Cardiac muscle cell (in vitro differentiated cells and primary cell): ENCODE results near the gene SV2B. TPM values are rescaled to one million over a fixed set of nuclear protein-coding genes. Genes with fewer than 3 reads are reported as not detected.

Experiments
- DNase-seq, 2 donors: peaks; one replicate each; pipeline versions ENCODE4 v3.0.0 to v3.0.0-alpha.2; 2010 to 2017; ENCODE audit warnings: low read depth in 1 of 2, low spot score in 1 of 2
- H3K27ac ChIP-seq: fragments of 200-600 bp; sonication (generic); 2 replicates; pipeline ENCODE4 v1.5.1; 2016
- H3K27me3 ChIP-seq: fragments of 200-600 bp; sonication (generic); 2 replicates; pipeline ENCODE4 v1.6.0; 2016; ENCODE audit warnings: control low read depth
- H3K36me3 ChIP-seq: fragments of 200-600 bp; sonication (generic); 2 replicates; pipeline ENCODE4 v1.5.1; 2016; ENCODE audit warnings: control low read depth
- H3K4me1 ChIP-seq: fragments of 200-600 bp; sonication (generic); 2 replicates; pipeline ENCODE4 v1.8.1; 2017; ENCODE audit warnings: low read depth, mild to moderate bottlenecking, mixed run types
- H3K4me3 ChIP-seq: fragments of 200-600 bp; sonication (generic); 2 replicates; pipeline ENCODE4 v1.5.1; 2016; ENCODE audit warnings: mild to moderate bottlenecking
- H3K9me3 ChIP-seq: fragments of 200-600 bp; sonication (generic); 2 replicates; pipeline ENCODE4 v1.5.1; 2017; ENCODE audit warnings: low read depth, mild to moderate bottlenecking, control low read depth
- CTCF ChIP-seq: IDR thresholded peaks from 2 replicates; pipeline ENCODE4 v1.5.1; 2012; ENCODE audit warnings: low read depth, mild to moderate bottlenecking, low read length
- polyA plus RNA-seq: library from polyadenylated mRNA; unstranded; fragments of >200 nt; fragmentation: Nextera tagmentation; extraction: Ambion mirVana; gene quantifications from 2 replicates; pipeline ENCODE4 v1.2.1, GENCODE V29; 2016
- total RNA-seq: library from RNA; depleted of rRNA; stranded (reverse); fragments of >200 nt; gene quantifications from 2 replicates; pipeline ENCODE4 v1.2.3, GENCODE V29; 2016

The SV2B gene
- total and polyA plus RNA-seq, 2 experiments from 2014 or later: 0.03 to 0.32 TPM

GRCh38 chr15:91125162-91125561 lies 25.1 kb downstream of the SV2B start:
- Histone ChIP-seq H3K4me1 (no peaks in the 10 kb centered on the region), H3K9me3 (no peaks in the 10 kb centered on the region), H3K27me3 (no peaks in the 10 kb centered on the region), H3K27ac (no peak overlapping the region), H3K36me3 (no peaks in the 10 kb centered on the region), H3K4me3 (no peak overlapping the region)
- no peak for DNase-seq
- no peak for TF ChIP-seq CTCF

- no peak overlapping the region for H3K27ac ChIP-seq
- no peak for DNase-seq
- H3K9me3 ChIP-seq: no peaks in the 10 kb centered on the region
- H3K4me1 ChIP-seq: no peaks in the 10 kb centered on the region
- no peaks in the 10 kb centered on the region for H3K36me3 ChIP-seq
- H3K4me3 ChIP-seq: no peak overlapping the region
- TF ChIP-seq CTCF: no peak
- H3K27me3 ChIP-seq: no peaks in the 10 kb centered on the region
Measured at GRCh38 chr15:91126080-91126479, 26.0 kb downstream of the SV2B start.

GRCh38 chr15:91127236-91127955 lies 27.3 kb downstream of the SV2B start:
- no peaks in the 10 kb centered on the region for H3K27me3 ChIP-seq
- no peak for DNase-seq
- H3K27ac ChIP-seq: no peak overlapping the region
- H3K4me3 ChIP-seq: no peak overlapping the region
- no peaks in the 10 kb centered on the region for H3K4me1 ChIP-seq
- H3K9me3 ChIP-seq: no peaks in the 10 kb centered on the region
- H3K36me3 ChIP-seq: no peaks in the 10 kb centered on the region
- no peak for TF ChIP-seq CTCF

- no peak for DNase-seq
- Histone ChIP-seq H3K27me3 (no peaks in the 10 kb centered on the region), H3K36me3 (no peaks in the 10 kb centered on the region)
Measured at GRCh38 chr15:91128016-91128415, 28.0 kb downstream of the SV2B start.

GRCh38 chr15:91129436-91129835 lies 29.4 kb downstream of the SV2B start:
- no peaks in the 10 kb centered on the region for H3K9me3 ChIP-seq
- no peak overlapping the region for H3K4me3 ChIP-seq
- H3K27ac ChIP-seq: no peak overlapping the region
- no peak for DNase-seq
- H3K36me3 ChIP-seq: no peaks in the 10 kb centered on the region
- H3K4me1 ChIP-seq: no peaks in the 10 kb centered on the region
- no peak for TF ChIP-seq CTCF
- no peaks in the 10 kb centered on the region for H3K27me3 ChIP-seq

More at GRCh38 chr15:91128016-91128415, 28.0 kb downstream of the SV2B start:
- no peaks in the 10 kb centered on the region for H3K9me3 ChIP-seq
- no peaks in the 10 kb centered on the region for H3K4me1 ChIP-seq
- no peak for TF ChIP-seq CTCF
- no peak overlapping the region for H3K27ac ChIP-seq
- H3K4me3 ChIP-seq: no peak overlapping the region
